NB4 (cell line): ENCODE results near the gene ZNF248.

ENCODE experiments used
- DNase-seq: peaks from one replicate; pipeline ENCODE4 v3.0.0; 2010; ENCODE audit warnings: low read depth
- H3K4me3 ChIP-seq: one replicate; pipeline ENCODE4 v1.5.1; 2011; ENCODE audit warnings: mild to moderate bottlenecking, low read depth, low read length, moderate library complexity
- CTCF ChIP-seq: IDR thresholded peaks from one replicate; pipeline ENCODE4 v1.5.1; 2012; ENCODE audit warnings: low read depth, low read length
- MAX ChIP-seq: IDR thresholded peaks from 2 replicates; pipeline ENCODE4 v1.6.1; 2011; ENCODE audit warnings: low read depth, low read length
- MYC ChIP-seq: IDR thresholded peaks from 2 replicates; pipeline ENCODE4 v1.6.1; 2011; ENCODE audit warnings: low read depth, low read length
- POLR2A ChIP-seq: IDR thresholded peaks from 2 replicates; pipeline ENCODE4 v1.6.1; 2011; ENCODE audit warnings: mild to moderate bottlenecking; ENCODE audit not compliant: insufficient read length; ENCODE audit errors: extremely low read depth

ZNF248 gene

GRCh38 chr10:37857287-37858211 is at the start of gene ZNF248:
Gene ZNF248 (minus strand): TSS chr10:37857610. CDS start chr10:37856310, 1,300 bp downstream.
- peak; percentile 93 for DNase-seq
- peak within 1 kb of the TSS; percentile 82 for H3K4me3 ChIP-seq
- peak; percentile 94 for TF ChIP-seq POLR2A
- TF ChIP-seq CTCF = no peak
- peak; percentile 65; the same call in 1 of the 2 replicates for TF ChIP-seq MYC
- peak; percentile 79 for TF ChIP-seq MAX

- H3K4me3 ChIP-seq = no peak overlapping the region
- no peak for TF ChIP-seq POLR2A
- no peak for DNase-seq
Observed at GRCh38 chr10:37906382-37906781, 49.0 kb upstream of the ZNF248 start.

- DNase-seq = no peak
- H3K4me3 ChIP-seq = no peak overlapping the region
- TF ChIP-seq MAX (no peak), MYC (no peak), CTCF (no peak), POLR2A (no peak)
Observed at GRCh38 chr10:37896436-37896835, 39.0 kb upstream of the ZNF248 start.

- no peak overlapping the region for H3K4me3 ChIP-seq
- no peak for DNase-seq
- TF ChIP-seq MAX (no peak), CTCF (no peak), POLR2A (no peak), MYC (no peak)
Observed at GRCh38 chr10:37895674-37896073, 38.3 kb upstream of the ZNF248 start.

GRCh38 chr10:37885850-37886249 is 28.4 kb upstream of the ZNF248 start:
- TF ChIP-seq CTCF (no peak), MAX (no peak), POLR2A (no peak), MYC (no peak)
- H3K4me3 ChIP-seq = no peak overlapping the region
- DNase-seq = no peak

GRCh38 chr10:37872955-37873354 is 15.5 kb upstream of the ZNF248 start:
- TF ChIP-seq MAX (no peak), MYC (no peak), CTCF (no peak), POLR2A (no peak)
- H3K4me3 ChIP-seq = no peak overlapping the region
- DNase-seq = no peak
